ACHN (cell line): ENCODE data around the gene KRT9.
"Not testable (repeated sequence)": the region's sequence is repeated elsewhere in the genome, so short reads cannot be mapped to it uniquely, and the experiment has no call there.

Experiments used
- DNase-seq: peaks from one replicate; pipeline ENCODE4 v3.0.0-alpha.2; 2015
- in situ Hi-C: cut with HindIII; loops from 2 replicates; pipeline ENCODE4 v1.10.0; 2017; ENCODE audit warnings: low sequenced_read_pairs, low pct_ligation_motif_present, low pct_unique_long_range_greater_than_20kb

The KRT9 gene

GRCh38 chr17:41552455-41552854 is 19.4 kb downstream of the KRT9 start:
- in situ Hi-C loops, result no loop called here

GRCh38 chr17:41551365-41551764 is 20.5 kb downstream of the KRT9 start:
- DNase-seq, result no peak
- in situ Hi-C loops, result no loop called here

More at GRCh38 chr17:41552455-41552854, 19.4 kb downstream of the KRT9 start:
- DNase-seq, result no peak

- in situ Hi-C loops, result no loop called here
- no peak for DNase-seq
These were observed 22.2 kb downstream of the KRT9 start for GRCh38 chr17:41549596-41550039.

- in situ Hi-C loops, result no loop called here
- DNase-seq, result peak; percentile 93
These were observed 22.8 kb downstream of the KRT9 start for GRCh38 chr17:41548844-41549595.

- peak; percentile 99 for DNase-seq
- in situ Hi-C loops, result no loop called here
These were observed 23.7 kb downstream of the KRT9 start for GRCh38 chr17:41547921-41548843.

GRCh38 chr17:41547378-41547841 is 24.4 kb downstream of the KRT9 start:
- in situ Hi-C loops, result no loop called here
- peak; percentile 84 for DNase-seq

GRCh38 chr17:41546819-41547218 is 25.0 kb downstream of the KRT9 start:
- no peak for DNase-seq
- in situ Hi-C loops, result no loop called here

- in situ Hi-C loops, result no loop called here
- DNase-seq, result no peak
These were observed 25.9 kb downstream of the KRT9 start for GRCh38 chr17:41545829-41546410.

- in situ Hi-C loops, result no loop called here
- DNase-seq, result no peak
These were observed 26.9 kb downstream of the KRT9 start for GRCh38 chr17:41544935-41545334.

GRCh38 chr17:41544491-41544892 is 27.4 kb downstream of the KRT9 start:
- DNase-seq, result peak; percentile 41
- in situ Hi-C loops, result no loop called here

- in situ Hi-C loops, result not testable (repeated sequence)
These were observed 29.1 kb downstream of the KRT9 start for GRCh38 chr17:41542786-41543185.

GRCh38 chr17:41542357-41542756 is 29.5 kb downstream of the KRT9 start:
- no peak for DNase-seq
- in situ Hi-C loops, result no loop called here

More at GRCh38 chr17:41542786-41543185, 29.1 kb downstream of the KRT9 start:
- not testable (repeated sequence) for DNase-seq

- in situ Hi-C loops, result no loop called here
- no peak for DNase-seq
These were observed 30.8 kb downstream of the KRT9 start for GRCh38 chr17:41540921-41541625.

- in situ Hi-C loops, result no loop called here
- no peak for DNase-seq
These were observed 31.7 kb downstream of the KRT9 start for GRCh38 chr17:41539979-41540701.

- in situ Hi-C loops, result no loop called here
- DNase-seq, result peak; percentile 52
These were observed 32.8 kb downstream of the KRT9 start for GRCh38 chr17:41539071-41539492.

- in situ Hi-C loops, result no loop called here
- peak; percentile 74 for DNase-seq
These were observed 33.3 kb downstream of the KRT9 start for GRCh38 chr17:41538565-41538991.

- DNase-seq, result peak; percentile 21
These were observed 33.9 kb downstream of the KRT9 start for GRCh38 chr17:41537990-41538389.

GRCh38 chr17:41537614-41537954 is 34.3 kb downstream of the KRT9 start:
- in situ Hi-C loops, result no loop called here
- no peak for DNase-seq

More at GRCh38 chr17:41537990-41538389, 33.9 kb downstream of the KRT9 start:
- in situ Hi-C loops, result no loop called here
